K562 (cell line): ENCODE results near the gene SLC25A4.

Experiments used
- CTCF ChIP-seq, 3 experiments: IDR thresholded peaks in 2 of 3; conservative IDR thresholded peaks in 1 of 3; 2 replicates each; pipeline ENCODE4 v1.5.1; 2011 to 2012; ENCODE audit warnings: low read length in 3 of 3, mild to moderate bottlenecking in 3 of 3, control low read depth in 2 of 3, improper control_type of control experiment in 1 of 3, inconsistent platforms in 1 of 3, low read depth in 1 of 3, mixed read lengths in 1 of 3, moderate library complexity in 1 of 3; ENCODE audit not compliant: insufficient read depth in 2 of 3
- YY1 ChIP-seq, 3 experiments: IDR thresholded peaks; 2 replicates each; pipeline ENCODE4 v1.6.1; 2011; ENCODE audit warnings: low read length in 2 of 3, mild to moderate bottlenecking in 2 of 3, moderate library complexity in 2 of 3, borderline replicate concordance in 1 of 3, control low read depth in 1 of 3, low read depth in 1 of 3; ENCODE audit not compliant: insufficient read depth in 3 of 3, insufficient replicate concordance in 2 of 3, control insufficient read depth in 1 of 3, insufficient read length in 1 of 3; ENCODE audit errors: extremely low read depth in 1 of 3
- ZNF24 ChIP-seq: fragments of 450-650 bp; IDR thresholded peaks from 2 replicates; pipeline ENCODE4 v1.6.1; 2016
- TF ChIP-seq, protein P1 (sequence below): fragments of 450-650 bp; IDR thresholded peaks from 2 replicates; pipeline ENCODE4 v1.6.1; 2016; ENCODE audit warnings: mild to moderate bottlenecking, moderate library complexity

GRCh38 chr4:185189606-185190305, 46.7 kb downstream of the SLC25A4 start:
- TF ChIP-seq ZNF24 (no peak), YY1 (IDR thresholded peaks at IDR 0.05; ENCODE audit: borderline replicate concordance in 1 of 3, control insufficient read depth in 1 of 3, extremely low read depth in 1 of 3, insufficient read depth in 3 of 3, insufficient read length in 1 of 3, insufficient replicate concordance in 2 of 3, low read depth in 1 of 3, low read length in 2 of 3) (no peak), CTCF (IDR thresholded peaks at IDR 0.05 in 2 of 3, conservative IDR thresholded peaks at IDR 0.05 in 1 of 3; ENCODE audit: insufficient read depth in 2 of 3, low read depth in 1 of 3, low read length in 3 of 3) (no peak)
- TF ChIP-seq, protein P1, sequence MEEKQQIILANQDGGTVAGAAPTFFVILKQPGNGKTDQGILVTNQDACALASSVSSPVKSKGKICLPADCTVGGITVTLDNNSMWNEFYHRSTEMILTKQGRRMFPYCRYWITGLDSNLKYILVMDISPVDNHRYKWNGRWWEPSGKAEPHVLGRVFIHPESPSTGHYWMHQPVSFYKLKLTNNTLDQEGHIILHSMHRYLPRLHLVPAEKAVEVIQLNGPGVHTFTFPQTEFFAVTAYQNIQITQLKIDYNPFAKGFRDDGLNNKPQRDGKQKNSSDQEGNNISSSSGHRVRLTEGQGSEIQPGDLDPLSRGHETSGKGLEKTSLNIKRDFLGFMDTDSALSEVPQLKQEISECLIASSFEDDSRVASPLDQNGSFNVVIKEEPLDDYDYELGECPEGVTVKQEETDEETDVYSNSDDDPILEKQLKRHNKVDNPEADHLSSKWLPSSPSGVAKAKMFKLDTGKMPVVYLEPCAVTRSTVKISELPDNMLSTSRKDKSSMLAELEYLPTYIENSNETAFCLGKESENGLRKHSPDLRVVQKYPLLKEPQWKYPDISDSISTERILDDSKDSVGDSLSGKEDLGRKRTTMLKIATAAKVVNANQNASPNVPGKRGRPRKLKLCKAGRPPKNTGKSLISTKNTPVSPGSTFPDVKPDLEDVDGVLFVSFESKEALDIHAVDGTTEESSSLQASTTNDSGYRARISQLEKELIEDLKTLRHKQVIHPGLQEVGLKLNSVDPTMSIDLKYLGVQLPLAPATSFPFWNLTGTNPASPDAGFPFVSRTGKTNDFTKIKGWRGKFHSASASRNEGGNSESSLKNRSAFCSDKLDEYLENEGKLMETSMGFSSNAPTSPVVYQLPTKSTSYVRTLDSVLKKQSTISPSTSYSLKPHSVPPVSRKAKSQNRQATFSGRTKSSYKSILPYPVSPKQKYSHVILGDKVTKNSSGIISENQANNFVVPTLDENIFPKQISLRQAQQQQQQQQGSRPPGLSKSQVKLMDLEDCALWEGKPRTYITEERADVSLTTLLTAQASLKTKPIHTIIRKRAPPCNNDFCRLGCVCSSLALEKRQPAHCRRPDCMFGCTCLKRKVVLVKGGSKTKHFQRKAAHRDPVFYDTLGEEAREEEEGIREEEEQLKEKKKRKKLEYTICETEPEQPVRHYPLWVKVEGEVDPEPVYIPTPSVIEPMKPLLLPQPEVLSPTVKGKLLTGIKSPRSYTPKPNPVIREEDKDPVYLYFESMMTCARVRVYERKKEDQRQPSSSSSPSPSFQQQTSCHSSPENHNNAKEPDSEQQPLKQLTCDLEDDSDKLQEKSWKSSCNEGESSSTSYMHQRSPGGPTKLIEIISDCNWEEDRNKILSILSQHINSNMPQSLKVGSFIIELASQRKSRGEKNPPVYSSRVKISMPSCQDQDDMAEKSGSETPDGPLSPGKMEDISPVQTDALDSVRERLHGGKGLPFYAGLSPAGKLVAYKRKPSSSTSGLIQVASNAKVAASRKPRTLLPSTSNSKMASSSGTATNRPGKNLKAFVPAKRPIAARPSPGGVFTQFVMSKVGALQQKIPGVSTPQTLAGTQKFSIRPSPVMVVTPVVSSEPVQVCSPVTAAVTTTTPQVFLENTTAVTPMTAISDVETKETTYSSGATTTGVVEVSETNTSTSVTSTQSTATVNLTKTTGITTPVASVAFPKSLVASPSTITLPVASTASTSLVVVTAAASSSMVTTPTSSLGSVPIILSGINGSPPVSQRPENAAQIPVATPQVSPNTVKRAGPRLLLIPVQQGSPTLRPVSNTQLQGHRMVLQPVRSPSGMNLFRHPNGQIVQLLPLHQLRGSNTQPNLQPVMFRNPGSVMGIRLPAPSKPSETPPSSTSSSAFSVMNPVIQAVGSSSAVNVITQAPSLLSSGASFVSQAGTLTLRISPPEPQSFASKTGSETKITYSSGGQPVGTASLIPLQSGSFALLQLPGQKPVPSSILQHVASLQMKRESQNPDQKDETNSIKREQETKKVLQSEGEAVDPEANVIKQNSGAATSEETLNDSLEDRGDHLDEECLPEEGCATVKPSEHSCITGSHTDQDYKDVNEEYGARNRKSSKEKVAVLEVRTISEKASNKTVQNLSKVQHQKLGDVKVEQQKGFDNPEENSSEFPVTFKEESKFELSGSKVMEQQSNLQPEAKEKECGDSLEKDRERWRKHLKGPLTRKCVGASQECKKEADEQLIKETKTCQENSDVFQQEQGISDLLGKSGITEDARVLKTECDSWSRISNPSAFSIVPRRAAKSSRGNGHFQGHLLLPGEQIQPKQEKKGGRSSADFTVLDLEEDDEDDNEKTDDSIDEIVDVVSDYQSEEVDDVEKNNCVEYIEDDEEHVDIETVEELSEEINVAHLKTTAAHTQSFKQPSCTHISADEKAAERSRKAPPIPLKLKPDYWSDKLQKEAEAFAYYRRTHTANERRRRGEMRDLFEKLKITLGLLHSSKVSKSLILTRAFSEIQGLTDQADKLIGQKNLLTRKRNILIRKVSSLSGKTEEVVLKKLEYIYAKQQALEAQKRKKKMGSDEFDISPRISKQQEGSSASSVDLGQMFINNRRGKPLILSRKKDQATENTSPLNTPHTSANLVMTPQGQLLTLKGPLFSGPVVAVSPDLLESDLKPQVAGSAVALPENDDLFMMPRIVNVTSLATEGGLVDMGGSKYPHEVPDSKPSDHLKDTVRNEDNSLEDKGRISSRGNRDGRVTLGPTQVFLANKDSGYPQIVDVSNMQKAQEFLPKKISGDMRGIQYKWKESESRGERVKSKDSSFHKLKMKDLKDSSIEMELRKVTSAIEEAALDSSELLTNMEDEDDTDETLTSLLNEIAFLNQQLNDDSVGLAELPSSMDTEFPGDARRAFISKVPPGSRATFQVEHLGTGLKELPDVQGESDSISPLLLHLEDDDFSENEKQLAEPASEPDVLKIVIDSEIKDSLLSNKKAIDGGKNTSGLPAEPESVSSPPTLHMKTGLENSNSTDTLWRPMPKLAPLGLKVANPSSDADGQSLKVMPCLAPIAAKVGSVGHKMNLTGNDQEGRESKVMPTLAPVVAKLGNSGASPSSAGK: no peak
